IPS-15b (cell line): ENCODE data around the gene SERPINA9.

ENCODE experiments used
- H3K27me3 ChIP-seq: one replicate; pipeline ENCODE4 v1.6.1; 2013; ENCODE audit warnings: low read length; ENCODE audit not compliant: control insufficient read depth, insufficient read depth
- H3K36me3 ChIP-seq: one replicate; pipeline ENCODE4 v1.6.1; 2013; ENCODE audit warnings: low read length; ENCODE audit not compliant: control insufficient read depth, insufficient read depth
- H3K4me1 ChIP-seq: one replicate; pipeline ENCODE4 v1.6.1; 2013; ENCODE audit warnings: mild to moderate bottlenecking, low read length; ENCODE audit not compliant: control insufficient read depth, insufficient read depth
- H3K4me3 ChIP-seq: one replicate; pipeline ENCODE4 v1.5.1; 2013; ENCODE audit warnings: low read depth, low read length
- H3K9ac ChIP-seq: one replicate; pipeline ENCODE4 v1.6.1; 2013; ENCODE audit warnings: low read depth, mild to moderate bottlenecking, low read length
- H3K9me3 ChIP-seq: one replicate; pipeline ENCODE4 v1.6.1; 2013; ENCODE audit warnings: mild to moderate bottlenecking, low read length; ENCODE audit not compliant: control insufficient read depth, insufficient read depth

SERPINA9 gene

GRCh38 chr14:94471045-94471444, 5.0 kb downstream of the SERPINA9 start:
- H3K4me3 ChIP-seq: no peak overlapping the region
- no peaks in the 10 kb centered on the region for H3K36me3 ChIP-seq

DNA sequence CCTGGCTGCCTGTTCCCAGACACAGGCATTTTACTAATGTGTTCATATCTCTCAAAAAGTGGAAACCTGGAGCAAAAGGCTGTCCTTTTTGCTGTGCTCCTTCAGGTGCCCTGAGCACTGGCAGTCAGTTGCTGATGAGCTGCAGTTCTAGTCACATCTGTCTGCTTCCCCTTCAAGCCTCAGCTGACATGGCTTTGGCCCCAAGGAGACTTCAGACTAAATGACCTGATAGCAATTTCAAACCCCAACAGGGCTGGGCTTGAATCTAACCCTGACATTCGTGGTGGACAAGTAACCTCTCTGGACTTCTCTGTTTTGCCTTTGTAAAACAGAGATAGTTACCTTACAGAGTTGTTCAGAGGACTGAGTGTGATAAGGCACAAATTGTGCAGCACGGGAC, 5.7 kb downstream of the SERPINA9 start:
- Histone ChIP-seq H3K4me3 (no peak overlapping the region), H3K4me1 (no peaks in the 10 kb centered on the region), H3K36me3 (no peaks in the 10 kb centered on the region), H3K9me3 (no peaks in the 10 kb centered on the region), H3K9ac (no peak overlapping the region), H3K27me3 (no peaks in the 10 kb centered on the region)

More at GRCh38 chr14:94471045-94471444, 5.0 kb downstream of the SERPINA9 start:
- H3K9ac ChIP-seq: no peak overlapping the region
- no peaks in the 10 kb centered on the region for H3K27me3 ChIP-seq
- H3K9me3 ChIP-seq: no peaks in the 10 kb centered on the region
- no peaks in the 10 kb centered on the region for H3K4me1 ChIP-seq

GRCh38 chr14:94469261-94469660, 6.7 kb downstream of the SERPINA9 start:
- Histone ChIP-seq H3K9ac (no peak overlapping the region), H3K4me3 (no peak overlapping the region), H3K36me3 (no peaks in the 10 kb centered on the region), H3K4me1 (no peaks in the 10 kb centered on the region), H3K9me3 (no peaks in the 10 kb centered on the region), H3K27me3 (no peaks in the 10 kb centered on the region)

GRCh38 chr14:94467728-94468520, 8.1 kb downstream of the SERPINA9 start:
- no peak overlapping the region for H3K9ac ChIP-seq
- no peaks in the 10 kb centered on the region for H3K36me3 ChIP-seq
- no peaks in the 10 kb centered on the region for H3K4me1 ChIP-seq

DNA sequence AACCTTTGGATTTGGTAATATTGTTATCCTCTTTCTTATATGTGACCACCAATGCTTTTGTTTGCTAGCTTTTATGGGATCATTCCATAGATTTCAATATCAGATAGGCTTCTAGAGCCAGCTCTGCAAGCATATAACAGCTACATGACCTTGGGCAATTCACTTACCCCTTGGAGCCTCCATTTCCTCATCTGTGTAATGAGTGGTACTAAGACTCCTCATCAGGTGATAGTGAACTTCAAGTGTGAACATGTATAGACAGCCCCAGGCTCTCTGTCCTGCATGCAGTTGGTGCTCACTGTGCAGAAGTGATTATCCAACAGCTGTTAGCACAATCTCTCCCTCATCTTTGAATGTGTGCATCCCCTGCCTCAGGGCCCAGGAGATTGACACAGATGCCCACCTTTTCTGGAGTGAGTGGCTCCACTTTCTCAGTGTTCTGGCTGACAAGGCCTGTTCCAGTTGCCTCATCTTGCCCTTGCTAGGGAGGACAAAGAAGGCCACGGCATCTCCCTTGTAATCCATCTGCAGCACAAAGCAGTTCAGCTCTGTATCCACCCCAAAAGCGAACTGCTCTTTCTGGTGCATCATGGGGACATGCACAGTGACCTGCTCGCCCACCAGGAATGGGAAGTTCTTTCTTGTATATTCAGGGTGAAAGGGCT, 9.2 kb downstream of the SERPINA9 start:
- no peak overlapping the region for H3K9ac ChIP-seq
- H3K9me3 ChIP-seq: no peaks in the 10 kb centered on the region
- H3K4me1 ChIP-seq: no peaks in the 10 kb centered on the region
- H3K4me3 ChIP-seq: no peak overlapping the region
- no peaks in the 10 kb centered on the region for H3K36me3 ChIP-seq
- H3K27me3 ChIP-seq: no peaks in the 10 kb centered on the region

More at GRCh38 chr14:94467728-94468520, 8.1 kb downstream of the SERPINA9 start:
- no peaks in the 10 kb centered on the region for H3K9me3 ChIP-seq
- H3K27me3 ChIP-seq: no peaks in the 10 kb centered on the region
- no peak overlapping the region for H3K4me3 ChIP-seq

DNA sequence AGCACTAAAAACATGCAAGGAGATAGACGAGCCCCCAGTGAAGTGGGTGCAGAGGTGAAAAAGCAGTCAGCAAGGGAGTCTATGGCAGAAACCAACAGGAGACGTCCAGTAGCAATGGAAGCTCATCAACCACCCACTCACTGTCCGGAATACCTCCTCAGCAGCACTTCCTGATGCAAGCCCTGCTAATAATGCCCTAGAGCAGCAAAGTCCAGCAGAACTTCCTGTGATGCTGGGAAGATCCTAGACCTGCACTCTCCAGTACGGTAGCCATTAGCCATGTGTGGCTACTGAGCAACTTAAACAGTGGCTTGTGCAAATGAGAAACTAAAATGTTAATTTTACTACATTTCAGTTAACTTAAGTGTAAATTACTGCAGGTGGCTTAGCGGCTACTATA, 11.0 kb downstream of the SERPINA9 start:
- H3K27me3 ChIP-seq: no peaks in the 10 kb centered on the region
- H3K36me3 ChIP-seq: no peaks in the 10 kb centered on the region
- H3K4me1 ChIP-seq: no peaks in the 10 kb centered on the region
- H3K9ac ChIP-seq: no peak overlapping the region
- no peaks in the 10 kb centered on the region for H3K9me3 ChIP-seq
- no peak overlapping the region for H3K4me3 ChIP-seq

DNA sequence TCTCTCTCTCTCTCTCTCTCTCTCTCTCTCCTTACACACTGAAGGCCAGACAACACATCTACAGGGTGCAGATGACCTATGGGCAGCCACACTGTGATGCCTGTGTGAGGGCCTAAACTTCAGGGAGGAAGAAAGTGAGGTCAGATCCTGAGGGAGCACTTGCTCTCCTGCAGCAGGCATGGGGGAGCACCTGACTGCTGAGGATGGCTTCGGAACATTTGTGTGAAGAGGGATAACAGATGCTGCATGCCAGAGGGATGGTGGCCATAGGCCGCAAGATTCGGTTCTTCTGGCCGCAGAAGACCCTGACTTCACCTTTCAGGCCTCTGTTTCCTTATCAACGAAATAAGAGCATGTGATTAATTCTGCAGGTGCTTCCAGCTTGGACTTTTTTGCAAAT, 11.7 kb downstream of the SERPINA9 start:
- no peaks in the 10 kb centered on the region for H3K9me3 ChIP-seq
- no peaks in the 10 kb centered on the region for H3K4me1 ChIP-seq
- H3K27me3 ChIP-seq: no peaks in the 10 kb centered on the region
- no peak overlapping the region for H3K4me3 ChIP-seq
- no peaks in the 10 kb centered on the region for H3K36me3 ChIP-seq
- H3K9ac ChIP-seq: no peak overlapping the region

DNA sequence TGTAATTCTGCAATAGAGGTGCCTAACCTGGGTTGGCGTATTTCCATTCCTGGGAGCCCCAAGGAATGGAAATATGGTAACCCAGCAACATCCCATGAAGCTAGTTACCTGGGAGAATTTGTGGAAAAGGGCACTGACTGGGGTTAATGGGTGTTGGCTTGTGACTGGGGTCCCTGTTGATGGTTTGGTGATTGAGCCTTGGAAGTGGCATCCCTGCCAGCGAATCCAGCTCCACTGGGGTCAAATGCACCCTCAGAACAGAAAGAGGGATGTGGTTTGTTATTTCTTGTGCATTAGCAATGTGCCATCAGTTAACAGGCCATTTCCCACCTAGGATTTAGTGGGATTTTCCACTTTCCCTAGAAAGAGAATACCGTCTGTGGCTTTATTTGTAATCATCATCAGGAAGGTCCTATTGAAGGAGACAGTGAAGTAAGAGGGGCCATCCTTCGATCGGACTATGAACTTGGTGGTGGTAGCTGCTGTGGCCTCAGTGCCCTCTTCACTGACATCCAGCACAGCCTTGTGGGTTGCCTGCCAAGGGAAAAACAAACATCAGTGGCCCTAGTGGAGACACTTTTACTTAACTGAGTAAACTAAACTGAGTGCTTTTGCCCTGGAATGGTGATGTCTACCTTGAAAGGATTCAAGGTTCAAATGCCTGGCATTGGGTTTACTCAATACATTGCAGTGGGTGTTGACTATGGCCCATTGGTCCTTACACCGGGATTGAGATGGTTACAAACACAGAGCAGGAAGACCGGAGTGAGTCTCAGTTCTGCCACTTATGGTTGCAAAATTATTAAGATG, 13.0 kb downstream of the SERPINA9 start:
- Histone ChIP-seq H3K9ac (no peak overlapping the region), H3K4me1 (no peaks in the 10 kb centered on the region), H3K9me3 (no peaks in the 10 kb centered on the region), H3K27me3 (no peaks in the 10 kb centered on the region), H3K36me3 (no peaks in the 10 kb centered on the region), H3K4me3 (no peak overlapping the region)

DNA sequence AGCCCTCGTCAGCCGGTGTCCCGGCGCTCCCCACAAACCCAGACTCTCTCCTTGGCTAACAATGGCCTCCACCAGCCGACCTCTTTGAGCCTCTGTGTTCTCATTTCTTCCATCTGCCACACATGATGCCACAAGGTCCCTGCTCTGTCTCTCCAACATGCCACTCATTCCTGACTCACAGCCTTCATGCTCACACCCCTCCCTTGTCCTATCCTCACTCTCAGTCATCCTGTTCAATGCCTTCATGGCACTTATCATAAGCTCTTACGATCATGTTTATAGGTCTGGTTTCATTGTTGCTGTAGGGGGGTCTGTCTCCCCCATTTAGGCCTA, 13.8 kb downstream of the SERPINA9 start:
- H3K9ac ChIP-seq: no peak overlapping the region
- no peaks in the 10 kb centered on the region for H3K36me3 ChIP-seq
- H3K27me3 ChIP-seq: no peaks in the 10 kb centered on the region
- H3K4me3 ChIP-seq: no peak overlapping the region
- H3K9me3 ChIP-seq: no peaks in the 10 kb centered on the region
- H3K4me1 ChIP-seq: no peaks in the 10 kb centered on the region

DNA sequence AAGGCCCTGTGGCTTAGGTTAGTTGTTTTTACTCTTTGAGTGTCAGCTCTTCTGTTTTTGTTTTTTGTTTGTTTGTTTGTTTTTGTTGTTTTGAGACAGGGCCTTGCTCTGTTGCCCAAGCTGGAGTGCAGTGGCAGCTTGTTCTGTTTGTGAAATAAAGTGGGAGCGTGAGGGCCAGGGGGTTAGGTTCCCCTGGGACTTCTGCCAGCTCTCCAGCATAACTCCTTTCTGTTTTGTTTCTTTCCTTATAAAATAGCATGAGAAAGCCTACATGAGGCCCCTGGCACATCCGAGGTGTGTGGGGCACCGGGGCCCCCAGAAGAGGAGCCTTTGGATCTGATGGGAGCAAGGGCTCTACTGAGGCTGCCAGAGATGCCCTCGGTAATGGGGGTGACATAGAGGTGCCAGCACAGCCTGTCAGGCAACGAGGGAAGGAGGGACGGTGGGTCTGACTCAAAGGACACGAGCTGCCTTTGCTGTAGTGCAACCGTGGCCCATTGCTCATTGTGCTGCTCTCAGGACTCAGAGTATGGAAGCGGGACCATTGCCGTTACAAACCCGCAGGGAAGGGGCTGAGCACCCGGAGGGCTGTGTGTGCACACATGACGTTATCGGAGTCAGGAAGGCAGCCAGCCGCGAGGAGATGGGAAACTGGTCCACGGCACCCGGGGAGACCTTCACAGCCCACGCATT, 14.3 kb downstream of the SERPINA9 start:
- Histone ChIP-seq H3K4me1 (no peaks in the 10 kb centered on the region), H3K9ac (no peak overlapping the region), H3K9me3 (no peaks in the 10 kb centered on the region), H3K27me3 (no peaks in the 10 kb centered on the region), H3K4me3 (no peak overlapping the region), H3K36me3 (no peaks in the 10 kb centered on the region)

DNA sequence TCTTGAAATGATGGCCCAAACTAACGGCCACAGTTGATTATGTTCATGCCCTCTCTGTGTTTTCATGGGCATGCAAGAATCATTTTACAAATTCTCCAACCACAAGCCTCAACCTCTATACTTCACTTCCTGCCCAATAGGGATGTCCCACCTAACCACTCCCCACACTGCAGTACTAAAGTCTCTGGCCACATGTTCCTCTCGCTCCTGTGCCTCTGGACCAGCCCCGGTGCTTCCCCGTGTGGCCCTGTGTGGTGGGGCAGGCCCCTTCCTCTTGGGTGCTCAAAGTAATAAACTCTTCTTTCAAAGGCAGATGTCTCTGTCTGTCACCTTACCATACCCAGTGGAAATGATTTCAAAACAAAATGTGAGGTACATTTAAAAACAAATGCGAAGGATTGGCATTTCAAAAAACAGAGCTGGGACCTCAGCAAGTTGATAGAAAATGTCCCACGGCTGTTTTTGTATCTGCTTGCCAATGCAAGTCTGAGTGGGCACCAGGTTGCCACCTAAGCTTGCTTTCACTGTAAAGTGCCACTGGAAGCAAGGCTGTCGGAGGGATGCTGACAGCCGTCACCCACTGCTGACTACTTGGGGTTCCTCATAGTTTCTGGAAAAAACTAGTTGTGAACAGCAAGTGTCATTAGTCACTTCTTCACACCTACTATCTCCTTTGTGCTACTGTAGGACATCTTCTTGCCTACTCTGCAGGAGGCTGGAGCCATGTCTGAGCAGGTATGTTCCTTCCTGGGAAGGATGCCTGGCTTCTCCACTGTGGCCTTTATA, 15.2 kb downstream of the SERPINA9 start:
- H3K36me3 ChIP-seq: no peaks in the 10 kb centered on the region
- H3K27me3 ChIP-seq: no peaks in the 10 kb centered on the region
- H3K4me1 ChIP-seq: no peaks in the 10 kb centered on the region
- no peaks in the 10 kb centered on the region for H3K9me3 ChIP-seq
- H3K4me3 ChIP-seq: no peak overlapping the region
- H3K9ac ChIP-seq: no peak overlapping the region
